ENCODE measurements around the gene PNLIP.

PNLIP gene

DNA sequence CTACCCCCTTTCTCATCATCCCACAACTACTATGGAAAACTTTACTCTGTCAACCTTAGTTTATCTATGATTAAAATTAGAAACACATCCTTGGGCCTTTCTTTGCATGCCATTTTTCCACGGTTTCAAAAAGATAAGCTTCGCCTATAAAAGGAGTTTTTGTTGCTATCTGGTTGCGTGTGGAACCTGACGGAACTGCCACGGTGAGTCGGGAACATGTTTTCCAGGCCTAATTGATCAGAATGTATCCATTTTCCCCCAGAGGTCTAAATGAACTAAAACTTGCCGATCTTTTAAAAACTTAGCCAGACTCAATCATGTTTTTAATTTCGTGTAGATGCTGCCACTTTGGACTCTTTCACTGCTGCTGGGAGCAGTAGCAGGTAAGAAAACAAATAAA, at the start of gene PNLIP:
TSS of gene PNLIP (plus strand) at position 176 of the 400 bp plus-strand sequence. CDS start at position 338, 162 bp downstream.
- DNase-seq = no peak

GRCh38 chr10:116504786-116505185, 40.9 kb upstream of the PNLIP start:
- DNase-seq = no peak

DNA sequence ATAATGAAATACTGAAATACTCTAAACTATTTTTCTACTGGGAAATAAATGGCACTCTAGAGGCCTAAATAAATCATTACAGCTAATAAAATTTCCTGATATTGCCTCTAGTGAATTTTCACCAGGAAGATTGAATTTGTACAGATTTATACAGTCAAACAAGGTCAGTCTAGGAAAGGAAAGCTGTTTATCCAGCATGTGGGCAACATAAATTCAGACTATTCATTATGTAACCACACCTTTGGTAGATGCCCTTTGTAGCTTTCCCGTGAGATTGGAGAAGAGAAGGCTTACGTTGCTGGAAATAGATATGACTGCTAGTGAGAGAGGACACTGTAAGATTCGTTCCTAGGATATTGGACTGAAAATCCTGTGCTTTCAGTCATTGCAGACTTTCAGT, 35.2 kb upstream of the PNLIP start:
- DNase-seq = no peak

DNA sequence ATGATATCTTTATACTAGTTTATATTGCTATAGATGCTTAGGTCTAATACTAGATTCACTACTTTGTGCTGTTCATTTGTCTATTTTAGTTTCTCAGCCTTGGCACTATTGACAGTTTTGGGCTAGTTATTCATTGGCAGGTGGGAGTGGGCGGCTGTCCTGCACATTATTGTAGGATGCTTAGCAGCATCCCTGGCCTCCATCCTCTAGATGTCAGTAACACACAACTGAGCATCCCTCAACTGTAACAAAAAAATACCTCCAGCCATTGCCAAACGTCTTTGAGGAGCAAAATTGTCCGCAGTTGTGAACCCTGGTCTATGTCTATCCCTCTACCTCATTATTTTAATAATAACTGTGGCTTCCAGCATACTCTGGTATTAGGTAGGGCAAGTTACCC, 34.4 kb upstream of the PNLIP start:
- no peak for DNase-seq

GRCh38 chr10:116521424-116522290, 24.1 kb upstream of the PNLIP start:
- no peak for DNase-seq

DNA sequence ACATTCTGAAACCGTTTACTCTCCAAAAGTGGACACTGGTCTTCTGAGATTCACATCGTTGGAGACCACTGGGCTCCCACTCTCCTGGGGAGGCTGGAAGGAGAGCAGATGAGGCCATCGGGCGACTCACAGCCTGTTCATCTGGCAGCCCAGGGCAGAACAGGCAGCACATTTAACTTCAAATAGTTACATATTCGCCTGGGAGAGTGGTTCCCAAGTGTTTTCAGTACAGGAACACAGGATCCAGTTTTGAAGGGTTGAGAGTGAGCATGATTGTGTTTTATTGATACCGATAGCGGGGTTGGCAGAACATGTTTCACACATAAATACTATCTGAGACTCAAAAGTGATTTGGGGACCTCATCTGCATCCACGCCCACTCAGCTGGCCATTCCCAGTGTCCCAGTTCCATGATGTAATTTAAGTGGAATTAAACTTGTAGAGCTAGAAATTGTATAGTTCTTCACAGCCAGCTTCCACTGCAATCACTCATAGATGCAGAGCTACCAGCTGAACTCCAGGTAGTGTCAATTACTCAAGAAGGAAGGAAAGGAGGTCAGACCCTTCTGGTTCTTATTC, 22.8 kb upstream of the PNLIP start:
- no peak for DNase-seq

GRCh38 chr10:116524736-116525135, 21.0 kb upstream of the PNLIP start:
- DNase-seq = no peak

GRCh38 chr10:116526219-116526618, 19.5 kb upstream of the PNLIP start:
- no peak for DNase-seq

- DNase-seq = no peak
Measured at GRCh38 chr10:116536810-116537209, 8.9 kb upstream of the PNLIP start.

DNA sequence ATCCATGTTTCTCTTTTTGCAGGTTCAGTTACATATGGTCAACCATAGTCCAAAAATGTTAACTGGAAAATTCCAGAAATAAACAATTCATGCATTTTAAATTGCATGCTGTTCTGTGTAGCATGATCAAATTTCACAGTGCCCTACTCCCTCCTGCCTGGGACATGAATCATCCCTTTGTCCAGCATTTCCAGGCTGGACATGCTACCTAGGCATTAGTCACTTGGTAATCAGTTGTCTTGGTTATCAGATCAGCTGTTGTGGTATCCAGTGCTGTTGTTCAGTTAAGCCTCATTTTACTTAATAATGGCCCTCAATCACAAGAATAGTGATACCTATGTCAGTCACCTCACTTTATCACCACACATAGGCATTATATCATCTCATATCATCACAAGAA, 7.3 kb upstream of the PNLIP start:
- DNase-seq = no peak

- DNase-seq = no peak
Measured at GRCh38 chr10:116538992-116539391, 6.7 kb upstream of the PNLIP start.

DNA sequence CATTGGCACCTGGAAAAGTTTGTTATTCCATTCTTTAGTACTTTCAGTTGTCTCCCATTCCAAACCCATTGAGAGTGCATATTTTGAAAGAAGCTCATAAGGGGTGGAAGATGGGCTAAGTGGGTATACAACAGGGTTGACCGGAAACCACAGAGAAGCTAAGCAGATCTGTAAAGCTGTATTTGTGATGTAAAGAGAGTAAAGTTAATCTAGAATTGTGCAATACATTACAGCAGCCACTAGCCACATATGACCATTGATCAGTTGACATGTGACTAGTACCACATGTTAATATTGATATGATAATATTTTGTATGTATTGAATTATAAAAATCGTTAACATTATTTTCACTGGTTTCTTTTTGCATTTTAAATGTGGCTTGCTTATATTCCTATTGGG, 4.9 kb upstream of the PNLIP start:
- no peak for DNase-seq

GRCh38 chr10:116542007-116542677, 3.6 kb upstream of the PNLIP start:
- DNase-seq = no peak

- no peak for DNase-seq
Measured at GRCh38 chr10:116545122-116545521, 609 bp upstream of the PNLIP start.

GRCh38 chr10:116548301-116548700, 2.6 kb downstream of the PNLIP start:
- DNase-seq = no peak

DNA sequence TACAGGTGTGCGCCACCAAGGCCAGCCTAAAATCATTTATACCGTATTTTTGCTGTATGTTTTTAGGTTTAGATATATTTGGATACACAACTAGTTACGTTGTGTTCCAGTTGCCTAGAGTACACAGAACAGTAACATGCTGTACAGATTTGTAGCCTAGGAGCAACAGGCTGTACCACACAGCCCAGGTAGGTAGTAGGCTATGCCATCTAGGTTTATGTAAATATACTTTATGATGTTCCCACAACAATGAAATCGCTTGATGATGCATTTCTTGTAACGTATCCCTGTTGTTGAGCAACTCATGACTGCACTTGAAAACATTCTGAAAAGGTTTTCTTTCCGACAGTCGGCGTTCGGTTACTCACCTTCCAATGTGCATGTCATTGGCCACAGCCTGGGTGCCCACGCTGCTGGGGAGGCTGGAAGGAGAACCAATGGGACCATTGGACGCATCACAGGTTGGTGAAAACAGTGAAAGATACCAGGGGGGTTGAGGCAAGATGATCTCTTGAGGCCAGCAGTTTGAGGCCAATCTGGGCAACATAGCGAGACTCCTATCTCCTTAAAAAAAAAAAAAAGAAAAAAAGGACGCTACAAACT, 7.7 kb downstream of the PNLIP start:
- no peak for DNase-seq

DNA sequence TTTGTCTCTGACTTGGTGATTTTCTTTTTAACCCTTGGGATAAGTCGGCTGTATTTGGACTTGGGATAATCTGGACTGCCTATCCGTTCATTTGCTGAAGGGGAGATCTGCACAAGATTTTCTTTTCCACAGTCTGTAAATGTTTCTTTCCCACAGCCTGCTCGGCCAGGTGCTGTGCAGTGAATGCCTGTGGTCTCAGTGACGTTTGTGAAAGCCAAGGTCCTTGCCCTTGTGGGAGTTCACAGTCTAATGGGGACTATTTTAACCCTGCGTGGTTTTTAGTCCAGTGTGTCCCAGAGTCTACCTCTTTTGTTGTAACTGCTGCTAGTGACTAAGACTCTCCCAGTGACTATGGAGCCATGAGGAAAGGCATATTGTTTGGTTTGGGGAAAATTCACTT, 8.9 kb downstream of the PNLIP start:
- no peak for DNase-seq

- DNase-seq = no peak
Measured at GRCh38 chr10:116555880-116556279, 10.1 kb downstream of the PNLIP start.

- no peak for DNase-seq
Measured at GRCh38 chr10:116557305-116557880, 11.7 kb downstream of the PNLIP start.

GRCh38 chr10:116565534-116565933, 19.8 kb downstream of the PNLIP start:
- no peak for DNase-seq

- DNase-seq = no peak
Measured at GRCh38 chr10:116566932-116567331, 21.2 kb downstream of the PNLIP start.

GRCh38 chr10:116567335-116567734, 21.6 kb downstream of the PNLIP start:
- DNase-seq = no peak

- no peak for DNase-seq
Measured at GRCh38 chr10:116574797-116575196, 29.1 kb downstream of the PNLIP start.
